HFF-Myc (cell line): ENCODE results near the gene TCP11L2.
"Not testable (repeated sequence)": the region's sequence is repeated elsewhere in the genome, so short reads cannot be mapped to it uniquely, and the experiment has no call there.

ENCODE experiments used
- DNase-seq: peaks from one replicate; pipeline ENCODE4 v3.0.0-alpha.2; 2011; ENCODE audit warnings: low read depth; ENCODE audit errors: extremely low read depth
- H3K4me3 ChIP-seq: replicated peaks from 2 replicates; pipeline ENCODE4 v1.5.1; 2011; ENCODE audit warnings: low read depth, mild to moderate bottlenecking, control low read depth, low read length
- TF ChIP-seq, protein P1 (sequence below): IDR thresholded peaks from 2 replicates; pipeline ENCODE4 v1.5.1; 2012; ENCODE audit warnings: mild to moderate bottlenecking, low read depth, low read length, control low read depth; ENCODE audit errors: missing control alignments

The TCP11L2 gene

DNA sequence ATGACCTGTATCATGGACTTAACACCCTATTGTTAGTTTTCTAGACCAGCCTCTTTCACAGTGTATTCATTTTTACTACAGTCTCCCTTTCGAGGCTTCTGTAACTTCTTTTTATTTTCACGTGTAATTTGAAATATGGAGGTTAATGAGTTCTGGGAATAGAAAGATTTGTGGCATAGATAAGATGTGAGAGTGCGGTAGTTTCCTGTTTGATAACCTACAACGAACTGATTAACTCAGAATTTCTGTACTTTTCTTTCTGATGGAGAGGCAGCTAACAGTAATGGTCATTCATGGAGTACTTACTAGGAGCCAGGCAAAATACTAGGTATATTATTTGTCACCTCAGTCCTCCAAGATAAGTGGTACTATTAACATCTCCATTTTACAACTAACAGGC is 76.3 kb downstream of the TCP11L2 start:
- TF ChIP-seq, protein P1, sequence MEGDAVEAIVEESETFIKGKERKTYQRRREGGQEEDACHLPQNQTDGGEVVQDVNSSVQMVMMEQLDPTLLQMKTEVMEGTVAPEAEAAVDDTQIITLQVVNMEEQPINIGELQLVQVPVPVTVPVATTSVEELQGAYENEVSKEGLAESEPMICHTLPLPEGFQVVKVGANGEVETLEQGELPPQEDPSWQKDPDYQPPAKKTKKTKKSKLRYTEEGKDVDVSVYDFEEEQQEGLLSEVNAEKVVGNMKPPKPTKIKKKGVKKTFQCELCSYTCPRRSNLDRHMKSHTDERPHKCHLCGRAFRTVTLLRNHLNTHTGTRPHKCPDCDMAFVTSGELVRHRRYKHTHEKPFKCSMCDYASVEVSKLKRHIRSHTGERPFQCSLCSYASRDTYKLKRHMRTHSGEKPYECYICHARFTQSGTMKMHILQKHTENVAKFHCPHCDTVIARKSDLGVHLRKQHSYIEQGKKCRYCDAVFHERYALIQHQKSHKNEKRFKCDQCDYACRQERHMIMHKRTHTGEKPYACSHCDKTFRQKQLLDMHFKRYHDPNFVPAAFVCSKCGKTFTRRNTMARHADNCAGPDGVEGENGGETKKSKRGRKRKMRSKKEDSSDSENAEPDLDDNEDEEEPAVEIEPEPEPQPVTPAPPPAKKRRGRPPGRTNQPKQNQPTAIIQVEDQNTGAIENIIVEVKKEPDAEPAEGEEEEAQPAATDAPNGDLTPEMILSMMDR = no peak
- DNase-seq = no peak
- no peak overlapping the region for H3K4me3 ChIP-seq

DNA sequence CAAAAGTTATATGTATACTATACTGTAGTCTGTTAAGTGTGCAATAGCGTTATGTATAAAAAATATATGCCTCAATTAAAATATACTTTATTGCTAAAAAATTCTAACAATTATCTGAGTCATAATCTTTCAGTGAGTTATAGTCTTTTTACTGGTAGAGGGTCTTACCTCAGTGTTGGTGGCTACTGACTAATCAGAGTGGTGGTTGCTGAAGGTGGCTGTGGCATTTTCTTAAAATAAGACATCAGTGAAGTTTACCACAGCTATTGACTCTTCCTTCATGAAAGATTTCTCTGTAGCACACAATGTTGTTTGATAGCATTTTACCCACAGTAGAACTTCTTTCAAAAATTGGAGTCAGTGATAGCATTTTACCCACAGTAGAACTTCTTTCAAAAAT is 78.4 kb downstream of the TCP11L2 start:
- TF ChIP-seq, protein P1 = no peak
- H3K4me3 ChIP-seq = no peak overlapping the region
- DNase-seq = no peak

DNA sequence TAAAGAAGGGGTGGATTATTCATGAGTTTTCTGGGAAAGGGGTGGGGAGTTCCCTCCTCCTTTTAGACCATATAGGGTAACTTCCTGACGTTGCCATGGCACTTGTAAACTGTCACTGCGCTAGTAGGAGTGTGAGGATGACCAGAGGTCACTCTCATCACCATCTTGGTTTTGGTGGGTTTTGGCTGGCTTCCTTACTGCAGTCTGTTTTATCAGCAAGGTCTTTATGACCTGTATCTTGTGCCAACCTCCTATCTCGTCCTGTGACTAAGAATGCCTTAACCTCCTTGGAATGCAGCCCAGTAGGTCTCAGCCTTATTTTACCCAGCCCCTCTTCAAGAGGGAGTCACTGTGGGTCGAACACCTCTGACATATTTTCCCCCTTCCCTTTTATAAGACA is 79.3 kb downstream of the TCP11L2 start:
- not testable (repeated sequence) for H3K4me3 ChIP-seq, DNase-seq

DNA sequence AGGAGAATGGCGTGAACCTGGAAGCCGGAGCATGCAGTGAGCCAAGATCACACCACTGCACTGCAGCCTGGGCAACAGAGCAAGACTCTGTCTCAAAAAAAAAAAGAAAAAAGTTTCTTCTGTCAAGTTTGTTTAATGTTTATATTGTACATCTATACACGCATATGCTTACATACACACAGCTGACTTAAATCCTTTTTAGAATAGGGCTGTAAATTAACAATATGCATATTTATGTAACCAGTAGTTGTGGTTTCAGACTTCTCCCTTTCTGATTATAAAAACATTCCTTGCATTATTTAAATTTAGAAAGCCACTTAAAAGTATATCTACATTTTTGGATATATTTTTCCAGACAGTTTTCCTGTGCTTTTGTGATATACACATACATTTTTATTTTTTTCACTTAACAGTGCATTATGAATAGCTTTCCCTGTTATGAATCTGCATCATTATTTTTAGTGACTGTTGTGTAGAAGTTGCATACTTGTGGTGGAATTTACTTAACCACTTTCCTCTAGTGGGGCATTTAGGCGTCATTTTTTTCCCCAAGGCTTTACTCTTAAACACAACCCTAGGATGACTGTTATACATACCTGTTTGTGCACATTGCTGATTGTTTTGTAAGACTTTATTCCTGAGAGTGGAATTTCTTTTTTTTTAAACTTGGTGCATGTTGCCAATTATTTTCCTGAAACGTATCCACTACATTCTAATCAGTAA is 84.4 kb downstream of the TCP11L2 start:
- no peak overlapping the region for H3K4me3 ChIP-seq
- no peak for DNase-seq

DNA sequence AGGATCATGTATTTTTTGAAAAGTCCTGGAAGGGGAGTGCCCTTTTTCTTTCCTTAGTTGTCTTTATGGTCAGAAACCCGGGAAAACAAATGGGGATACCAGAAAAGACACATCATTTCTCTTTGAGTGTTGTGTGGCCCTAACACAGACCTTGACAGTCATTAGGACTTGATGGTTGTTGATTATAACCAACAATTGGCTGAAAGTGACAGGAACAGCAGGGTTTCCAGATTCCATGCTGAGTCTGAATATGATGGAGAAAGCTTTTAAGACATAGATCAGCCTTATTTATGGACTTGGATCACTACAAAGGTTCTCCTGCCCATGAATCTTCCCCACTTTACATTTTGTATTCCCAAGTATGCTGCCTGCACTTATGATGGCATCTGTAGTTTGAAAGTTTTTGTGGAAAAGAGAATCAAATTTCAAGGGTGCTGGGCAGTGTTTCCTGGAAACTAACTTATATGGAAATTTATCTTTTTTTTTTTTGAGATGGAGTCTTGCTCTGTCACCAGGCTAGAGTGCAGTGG is 85.4 kb downstream of the TCP11L2 start:
- H3K4me3 ChIP-seq = no peak overlapping the region
- DNase-seq = no peak
- TF ChIP-seq, protein P1 = no peak

More for the DNA sequence above, 84.4 kb downstream of the TCP11L2 start:
- TF ChIP-seq, protein P1 = no peak

DNA sequence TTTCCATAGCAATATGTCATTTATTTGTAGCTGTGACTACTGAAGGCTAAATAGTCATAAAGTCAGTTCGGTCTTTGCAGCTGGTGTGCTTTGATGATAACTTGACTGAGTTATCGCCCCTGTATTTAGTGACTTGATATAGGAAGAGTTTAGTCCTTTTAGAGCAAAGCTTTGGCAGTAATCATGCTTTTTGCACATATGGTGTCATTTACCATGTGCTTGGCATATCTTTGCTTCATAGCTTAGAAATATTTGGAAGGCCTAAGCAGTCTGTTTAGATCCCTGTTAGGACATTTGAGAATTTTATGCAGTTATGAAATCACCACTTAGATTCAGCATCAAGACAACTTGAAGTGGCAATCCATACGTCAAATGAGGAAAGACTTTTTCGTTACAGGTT is 86.6 kb downstream of the TCP11L2 start:
- no peak for DNase-seq
- no peak overlapping the region for H3K4me3 ChIP-seq
- TF ChIP-seq, protein P1 = no peak

DNA sequence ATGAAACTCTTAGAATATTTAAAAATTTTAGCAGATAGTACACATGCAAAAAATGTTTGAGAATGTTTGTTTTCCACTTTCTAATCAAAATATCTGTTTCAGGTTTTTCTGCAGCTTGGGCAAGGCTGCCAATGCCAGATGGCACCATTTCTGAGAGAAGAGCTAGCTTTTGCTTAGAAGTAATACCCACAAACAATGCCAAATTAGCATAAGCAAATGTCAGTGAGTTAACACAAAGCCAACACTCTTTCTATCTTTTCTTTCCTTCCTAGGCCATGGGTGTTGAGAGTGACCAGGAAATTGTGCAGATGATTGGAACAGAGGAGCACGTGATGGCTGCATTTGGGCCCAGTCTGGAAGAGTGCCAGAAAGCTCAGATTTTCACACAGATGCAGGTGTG is 90.2 kb downstream of the TCP11L2 start:
- no peak overlapping the region for H3K4me3 ChIP-seq
- no peak for DNase-seq
- TF ChIP-seq, protein P1 = no peak
